CD8-positive, alpha-beta memory T cell (primary cell): ENCODE results near the gene MAPK10. TPM values are rescaled to one million over a fixed set of nuclear protein-coding genes. Genes with fewer than 3 reads are reported as not detected.

Experiments
- CTCF ChIA-PET: fragments of 350-600 bp; sonication (Branson Sonifier 250); formaldehyde crosslinking; loops from one replicate; lab custom pipeline; 2021; ENCODE audit warnings: antibody characterized with exemption; lab: Charles Lee
- POLR2A ChIA-PET: fragments of 350-600 bp; sonication (Branson Sonifier 250); formaldehyde crosslinking; loops from one replicate; lab custom pipeline; 2021; ENCODE audit warnings: antibody characterized with exemption; lab: Charles Lee
- DNase-seq, 5 donors: peaks; one replicate each; pipeline versions ENCODE4 v3.0.0 to v3.0.0-alpha.2; 2020 to 2022; ENCODE audit warnings: mixed read lengths in 1 of 5
- H3K27ac ChIP-seq: one replicate; pipeline ENCODE4 v1.7.0; 2013; ENCODE audit warnings: low read depth, mild to moderate bottlenecking, low read length, moderate library complexity
- H3K27me3 ChIP-seq: 2 replicates; pipeline ENCODE4 v1.7.0; 2013; ENCODE audit warnings: low read length, mild to moderate bottlenecking; ENCODE audit not compliant: insufficient read depth, poor library complexity, severe bottlenecking
- H3K36me3 ChIP-seq: 2 replicates; pipeline ENCODE4 v1.7.0; 2013; ENCODE audit warnings: mild to moderate bottlenecking, low read length, moderate library complexity; ENCODE audit not compliant: insufficient read depth
- H3K4me1 ChIP-seq: 2 replicates; pipeline ENCODE4 v1.7.0; 2013; ENCODE audit warnings: mild to moderate bottlenecking, low read length, moderate library complexity; ENCODE audit not compliant: insufficient read depth
- H3K4me3 ChIP-seq: 2 replicates; pipeline ENCODE4 v1.7.0; 2013; ENCODE audit warnings: mild to moderate bottlenecking, low read length
- H3K9me3 ChIP-seq: 2 replicates; pipeline ENCODE4 v1.7.0; 2013; ENCODE audit warnings: mild to moderate bottlenecking, low read length
- H3K27ac Mint-ChIP-seq, 8 donors: one replicate each; pipeline ENCODE4 v1.8.0; 2020 to 2021; ENCODE audit warnings: mixed read lengths in 8 of 8, mild to moderate bottlenecking in 6 of 8, inconsistent platforms in 3 of 8, moderate library complexity in 3 of 8
- H3K27me3 Mint-ChIP-seq, 2 donors: one replicate each; pipeline ENCODE4 v1.8.0; 2020 to 2021; ENCODE audit warnings: mixed read lengths in 2 of 2, mild to moderate bottlenecking in 1 of 2, moderate library complexity in 1 of 2
- H3K36me3 Mint-ChIP-seq, 3 donors: one replicate each; pipeline ENCODE4 v1.8.0; 2020 to 2021; ENCODE audit warnings: mixed read lengths in 3 of 3, inconsistent platforms in 1 of 3, mild to moderate bottlenecking in 1 of 3
- H3K4me1 Mint-ChIP-seq, 3 donors: one replicate each; pipeline ENCODE4 v1.8.0; 2020 to 2021; ENCODE audit warnings: mixed read lengths in 3 of 3, inconsistent platforms in 1 of 3, mild to moderate bottlenecking in 1 of 3
- H3K4me3 Mint-ChIP-seq, 7 donors: one replicate each; pipeline ENCODE4 v1.8.0; 2020 to 2021; ENCODE audit warnings: mixed read lengths in 7 of 7, mild to moderate bottlenecking in 6 of 7, moderate library complexity in 4 of 7, inconsistent platforms in 2 of 7
- H3K9me3 Mint-ChIP-seq, 5 donors: one replicate each; pipeline ENCODE4 v1.8.0; 2020 to 2022; ENCODE audit warnings: mixed read lengths in 5 of 5, mild to moderate bottlenecking in 3 of 5, moderate library complexity in 2 of 5, inconsistent platforms in 1 of 5
- polyA plus RNA-seq: library from polyadenylated mRNA; unstranded; fragments of 300-500 nt; fragmentation: Illumina TruSeq; gene quantifications from one replicate; pipeline ENCODE4 v1.2.3, GENCODE V29; 2021
- total RNA-seq, 2 experiments: library from RNA; stranded (reverse); gene quantifications; one replicate each; pipeline ENCODE4 v1.2.3, GENCODE V29; 2021

Gene MAPK10
- total and polyA plus RNA-seq, 3 experiments from 2014 or later: not detected

DNA sequence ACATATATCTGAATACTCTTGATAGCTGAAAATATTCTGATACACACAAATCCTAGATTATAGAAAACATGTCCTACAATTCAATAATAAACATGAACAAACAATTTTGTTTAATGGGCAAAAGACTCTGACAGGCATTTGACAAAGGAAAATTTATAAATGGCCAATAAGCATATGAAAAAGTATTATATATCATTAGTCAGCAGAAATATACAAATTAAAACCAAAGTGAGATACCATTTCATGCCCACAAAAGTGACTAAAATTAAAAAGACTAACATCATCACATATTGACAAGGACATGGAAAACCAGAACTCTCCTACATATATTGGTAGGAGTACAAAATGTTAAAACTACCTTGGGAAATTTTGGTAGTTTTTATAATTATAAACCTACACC lies 2.7 kb upstream of the MAPK10 start:
- H3K9me3 Mint-ChIP-seq: peaks cover 0 to 2% (median 0%) of the 10 kb centered on the region in 5 donors
- Histone ChIP-seq H3K9me3 (no peaks in the 10 kb centered on the region), H3K4me1 (no peaks in the 10 kb centered on the region), H3K27ac (no peak overlapping the region), H3K27me3 (no peaks in the 10 kb centered on the region), H3K36me3 (no peaks in the 10 kb centered on the region), H3K4me3 (no peak overlapping the region)
- ChIA-PET POLR2A (no interaction called here), CTCF (no interaction called here)
- H3K4me1 Mint-ChIP-seq: peaks cover 4 to 11% (median 5%) of the 10 kb centered on the region in 3 donors
- no peaks in the 10 kb centered on the region for H3K36me3 Mint-ChIP-seq
- DNase-seq: no peak
- H3K4me3 Mint-ChIP-seq: no peak overlapping the region
- H3K27ac Mint-ChIP-seq: no peak overlapping the region
- peaks cover 0 to 3% of the 10 kb centered on the region in 2 donors for H3K27me3 Mint-ChIP-seq

DNA sequence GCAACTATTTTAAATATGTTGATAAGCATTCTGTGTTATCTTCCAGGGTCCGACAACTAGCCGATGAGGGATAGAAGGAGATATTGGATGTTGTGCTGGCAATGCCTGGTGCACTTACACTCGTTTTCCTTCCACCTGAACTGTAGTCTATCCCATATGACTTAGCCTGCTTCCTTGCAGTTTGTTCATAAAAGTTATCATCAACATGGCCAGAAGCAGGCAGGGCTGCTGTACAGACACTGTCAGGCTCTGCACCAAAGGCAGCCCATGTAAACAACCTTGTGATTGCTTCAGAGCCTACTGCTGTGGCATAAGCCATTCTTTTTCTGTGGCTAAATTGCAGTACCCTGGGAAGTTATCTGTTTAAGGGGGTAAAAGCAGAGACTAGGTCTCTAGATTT lies 1.6 kb downstream of the MAPK10 start:
- H3K9me3 Mint-ChIP-seq: peaks cover 0 to 2% (median 0%) of the 10 kb centered on the region in 5 donors
- H3K36me3 Mint-ChIP-seq: no peaks in the 10 kb centered on the region
- POLR2A ChIA-PET: no interaction called here
- H3K4me1 ChIP-seq: no peaks in the 10 kb centered on the region
- H3K27ac Mint-ChIP-seq: no peak overlapping the region
- no peaks in the 10 kb centered on the region for H3K27me3 ChIP-seq
- no peak overlapping the region for H3K27ac ChIP-seq
- H3K4me3 ChIP-seq: no peak overlapping the region
- H3K4me3 Mint-ChIP-seq: no peak overlapping the region
- H3K36me3 ChIP-seq: no peaks in the 10 kb centered on the region
- no peaks in the 10 kb centered on the region for H3K9me3 ChIP-seq
- peaks cover 0 to 3% of the 10 kb centered on the region in 2 donors for H3K27me3 Mint-ChIP-seq
- peaks cover 4 to 11% (median 5%) of the 10 kb centered on the region in 3 donors for H3K4me1 Mint-ChIP-seq
- CTCF ChIA-PET: no interaction called here
- DNase-seq: no peak

DNA sequence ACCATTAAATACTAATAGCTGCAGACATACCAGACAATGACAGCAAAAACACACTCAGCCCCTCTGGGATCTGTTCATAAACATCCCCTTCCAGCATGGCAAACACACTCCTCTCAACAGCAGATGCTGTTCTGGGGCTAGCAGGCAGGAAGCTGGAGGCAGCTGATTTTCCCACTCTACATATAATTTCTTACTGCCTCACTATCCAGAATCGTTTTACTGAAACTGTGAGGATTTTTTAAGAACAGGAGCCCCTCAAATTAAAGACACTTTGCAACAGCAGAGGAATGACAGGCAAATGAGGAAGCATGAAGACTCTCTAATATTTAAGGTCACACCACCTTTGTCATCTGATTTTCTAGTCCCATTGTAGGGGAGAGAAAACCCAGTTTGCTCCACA lies 2.2 kb downstream of the MAPK10 start:
- Mint-ChIP-seq H3K4me3 (no peak overlapping the region), H3K4me1 (peaks cover 4 to 11% (median 5%) of the 10 kb centered on the region in 3 donors), H3K27me3 (peaks cover 0 to 3% of the 10 kb centered on the region in 2 donors), H3K9me3 (peaks cover 0 to 1% (median 0%) of the 10 kb centered on the region in 5 donors), H3K36me3 (no peaks in the 10 kb centered on the region), H3K27ac (no peak overlapping the region)
- no peak for DNase-seq
- H3K36me3 ChIP-seq: no peaks in the 10 kb centered on the region
- H3K27ac ChIP-seq: no peak overlapping the region
- no peaks in the 10 kb centered on the region for H3K27me3 ChIP-seq
- CTCF ChIA-PET: no interaction called here
- no peaks in the 10 kb centered on the region for H3K4me1 ChIP-seq
- H3K4me3 ChIP-seq: no peak overlapping the region
- no peaks in the 10 kb centered on the region for H3K9me3 ChIP-seq
- POLR2A ChIA-PET: no interaction called here

DNA sequence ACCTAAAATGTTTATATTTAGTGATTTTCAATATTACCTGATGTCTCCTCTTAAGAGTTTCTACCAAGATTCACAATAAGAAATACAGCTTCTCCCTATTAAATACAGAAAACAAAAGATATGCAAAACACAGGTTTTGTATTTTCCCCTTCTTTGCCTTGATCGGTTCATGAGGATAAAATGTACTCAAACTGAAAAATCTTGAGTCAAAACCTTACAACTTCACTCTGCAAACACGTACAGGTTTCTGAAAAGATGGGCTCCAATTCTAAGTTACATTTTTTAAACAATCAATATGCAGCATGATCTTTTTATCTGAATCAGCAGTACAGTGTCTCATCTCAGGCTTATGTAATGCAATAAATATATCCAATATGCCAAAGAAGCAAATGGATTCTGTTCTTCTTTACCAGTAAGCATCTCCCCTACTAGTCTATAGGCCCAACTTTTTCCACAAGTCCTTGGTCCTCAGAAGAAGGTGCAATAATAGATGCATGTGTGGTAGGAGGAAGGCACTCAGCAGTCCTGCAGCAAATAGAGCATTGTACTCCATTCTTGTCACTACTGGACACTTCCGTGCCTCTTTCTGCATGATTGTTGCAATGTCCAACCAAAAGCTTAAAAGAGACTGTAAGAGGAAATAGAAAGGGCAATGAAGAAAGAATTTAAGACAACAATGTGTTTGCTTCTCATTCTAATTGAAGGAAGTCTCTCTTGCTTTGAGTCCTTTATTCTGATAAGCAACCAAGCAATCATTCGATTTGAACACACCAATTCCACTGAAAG lies 3.2 kb downstream of the MAPK10 start:
- Histone ChIP-seq H3K9me3 (no peaks in the 10 kb centered on the region), H3K4me1 (no peaks in the 10 kb centered on the region), H3K36me3 (no peaks in the 10 kb centered on the region), H3K4me3 (no peak overlapping the region), H3K27ac (no peak overlapping the region), H3K27me3 (no peaks in the 10 kb centered on the region)
- H3K4me3 Mint-ChIP-seq: no peak overlapping the region
- CTCF ChIA-PET: no interaction called here
- no peaks in the 10 kb centered on the region for H3K36me3 Mint-ChIP-seq
- H3K9me3 Mint-ChIP-seq: peaks cover 0 to 1% (median 0%) of the 10 kb centered on the region in 5 donors
- peaks cover 4 to 11% (median 5%) of the 10 kb centered on the region in 3 donors for H3K4me1 Mint-ChIP-seq
- H3K27ac Mint-ChIP-seq: no peak overlapping the region
- peaks cover 0 to 3% of the 10 kb centered on the region in 2 donors for H3K27me3 Mint-ChIP-seq
- no peak for DNase-seq
- POLR2A ChIA-PET: no interaction called here

DNA sequence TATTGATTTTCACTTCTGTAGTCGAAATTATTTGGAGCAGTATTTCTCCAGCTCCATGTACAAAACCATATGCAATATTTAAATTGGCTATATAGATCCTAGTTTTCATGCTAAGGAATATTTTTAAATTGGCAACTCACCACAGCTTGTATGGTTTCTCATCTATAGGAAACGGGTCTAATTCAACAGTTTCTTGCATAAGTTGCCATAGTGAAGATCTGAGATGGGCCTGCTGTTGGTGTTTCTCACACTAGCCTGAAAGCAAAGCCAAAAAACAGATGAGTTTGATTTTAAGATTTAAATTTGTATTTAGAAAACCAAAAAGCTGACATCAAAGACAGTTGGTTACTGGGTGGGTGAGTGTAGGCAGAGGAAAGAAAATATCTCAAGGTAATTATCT lies 5.5 kb downstream of the MAPK10 start:
- no peaks in the 10 kb centered on the region for H3K36me3 ChIP-seq
- H3K27ac ChIP-seq: no peak overlapping the region
- no peaks in the 10 kb centered on the region for H3K9me3 ChIP-seq
- no peaks in the 10 kb centered on the region for H3K27me3 Mint-ChIP-seq
- H3K27me3 ChIP-seq: no peaks in the 10 kb centered on the region
- POLR2A ChIA-PET: no interaction called here
- no peaks in the 10 kb centered on the region for H3K36me3 Mint-ChIP-seq
- peaks cover 0 to 1% (median 0%) of the 10 kb centered on the region in 3 donors for H3K4me1 Mint-ChIP-seq
- no peak overlapping the region for H3K27ac Mint-ChIP-seq
- H3K9me3 Mint-ChIP-seq: peaks cover 0 to 1% (median 0%) of the 10 kb centered on the region in 5 donors
- H3K4me3 ChIP-seq: no peak overlapping the region
- CTCF ChIA-PET: no interaction called here
- no peak for DNase-seq
- no peak overlapping the region for H3K4me3 Mint-ChIP-seq
- no peaks in the 10 kb centered on the region for H3K4me1 ChIP-seq

DNA sequence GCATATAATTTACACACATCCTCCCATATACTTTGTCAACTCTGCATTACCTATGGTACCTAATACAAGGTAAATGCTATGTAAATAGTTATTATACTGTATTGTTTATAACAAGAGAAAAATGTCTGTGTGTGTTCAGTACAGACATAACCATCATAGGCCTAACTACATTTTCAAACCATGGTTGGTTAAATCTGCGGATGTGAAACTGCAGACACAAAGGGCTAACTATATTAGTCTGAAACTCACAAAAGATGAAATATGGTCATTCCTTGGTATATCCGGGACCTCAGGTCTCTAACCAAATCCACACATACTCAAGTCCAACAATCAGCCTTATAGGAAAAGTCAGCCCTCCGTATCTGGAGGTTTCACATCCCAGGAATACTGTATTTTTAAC lies 13.5 kb downstream of the MAPK10 start:
- H3K36me3 ChIP-seq: no peaks in the 10 kb centered on the region
- POLR2A ChIA-PET: no interaction called here
- no peak overlapping the region for H3K4me3 Mint-ChIP-seq
- H3K4me1 Mint-ChIP-seq: no peaks in the 10 kb centered on the region
- no peak overlapping the region for H3K27ac Mint-ChIP-seq
- no peaks in the 10 kb centered on the region for H3K27me3 ChIP-seq
- no peak overlapping the region for H3K4me3 ChIP-seq
- no peaks in the 10 kb centered on the region for H3K27me3 Mint-ChIP-seq
- CTCF ChIA-PET: no interaction called here
- no peaks in the 10 kb centered on the region for H3K36me3 Mint-ChIP-seq
- no peak for DNase-seq
- peaks cover 0 to 7% (median 3%) of the 10 kb centered on the region in 5 donors for H3K9me3 Mint-ChIP-seq
- no peak overlapping the region for H3K27ac ChIP-seq
- H3K9me3 ChIP-seq: no peaks in the 10 kb centered on the region
- H3K4me1 ChIP-seq: no peaks in the 10 kb centered on the region

DNA sequence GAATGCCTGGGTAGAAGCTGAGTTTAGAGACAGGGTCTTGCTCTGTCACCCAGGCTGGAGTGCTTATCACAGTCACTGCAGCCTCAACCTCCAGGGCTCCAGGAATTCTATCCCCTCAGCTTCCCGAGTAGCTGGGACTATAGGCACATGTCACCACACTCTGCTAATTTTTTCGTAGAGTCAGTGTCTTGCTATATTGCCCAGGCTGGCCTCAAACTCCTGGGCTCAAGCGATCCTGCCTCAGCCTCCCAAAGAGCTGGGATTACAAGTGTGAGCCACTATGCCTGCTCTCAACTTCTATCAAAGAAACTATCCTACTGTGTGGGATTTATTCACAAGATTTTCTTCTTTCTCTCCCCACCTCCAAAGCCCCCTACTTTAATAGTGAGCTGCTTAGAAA lies 15.7 kb downstream of the MAPK10 start:
- no peaks in the 10 kb centered on the region for H3K9me3 ChIP-seq
- no peaks in the 10 kb centered on the region for H3K27me3 ChIP-seq
- H3K36me3 ChIP-seq: no peaks in the 10 kb centered on the region
- H3K4me3 ChIP-seq: no peak overlapping the region
- POLR2A ChIA-PET: no interaction called here
- Mint-ChIP-seq H3K36me3 (no peaks in the 10 kb centered on the region), H3K27me3 (no peaks in the 10 kb centered on the region), H3K9me3 (peaks cover 0 to 7% (median 3%) of the 10 kb centered on the region in 5 donors), H3K4me3 (no peak overlapping the region), H3K27ac (no peak overlapping the region), H3K4me1 (no peaks in the 10 kb centered on the region)
- no peak for DNase-seq
- no peak overlapping the region for H3K27ac ChIP-seq
- CTCF ChIA-PET: no interaction called here
- H3K4me1 ChIP-seq: no peaks in the 10 kb centered on the region

DNA sequence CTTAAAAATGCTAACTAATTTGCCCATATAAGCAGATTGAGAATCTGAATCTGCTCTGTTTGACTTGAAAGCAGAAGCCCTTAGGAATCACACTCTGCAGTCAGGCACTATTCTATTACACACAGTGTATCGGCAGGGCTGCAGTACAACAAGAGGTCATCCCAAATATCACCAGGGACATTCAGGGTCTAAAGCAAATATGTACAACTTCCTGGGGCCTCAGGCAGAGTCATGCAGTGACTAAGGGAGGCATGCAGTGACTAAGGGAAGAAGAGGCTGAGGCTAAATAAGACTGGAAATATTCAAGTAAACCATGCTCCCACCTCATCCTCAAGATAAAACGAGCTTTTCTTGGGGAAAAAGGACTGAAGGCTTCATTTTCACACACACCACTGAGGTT lies 20.9 kb downstream of the MAPK10 start:
- H3K27me3 ChIP-seq: no peaks in the 10 kb centered on the region
- Mint-ChIP-seq H3K4me1 (no peaks in the 10 kb centered on the region), H3K4me3 (no peak overlapping the region), H3K9me3 (peaks cover 0 to 4% (median 3%) of the 10 kb centered on the region in 5 donors), H3K27me3 (peaks cover 0 to 4% of the 10 kb centered on the region in 2 donors), H3K36me3 (no peaks in the 10 kb centered on the region), H3K27ac (no peak overlapping the region)
- no peak overlapping the region for H3K27ac ChIP-seq
- H3K36me3 ChIP-seq: no peaks in the 10 kb centered on the region
- H3K9me3 ChIP-seq: no peaks in the 10 kb centered on the region
- no peak overlapping the region for H3K4me3 ChIP-seq
- ChIA-PET CTCF (no interaction called here), POLR2A (no interaction called here)
- H3K4me1 ChIP-seq: no peaks in the 10 kb centered on the region
- no peak for DNase-seq
